GM10266 (cell line): Measurements from ENCODE around the gene TM2D3.
A peak's percentile ranks its signal among the peaks of the same experiment; 100 is the strongest.

Experiments used
- DNase-seq: peaks from one replicate; pipeline ENCODE4 v3.0.0; 2012; ENCODE audit errors: extremely low spot score
- CTCF ChIP-seq: IDR thresholded peaks from 2 replicates; pipeline ENCODE4 v1.5.1; 2012; ENCODE audit warnings: mild to moderate bottlenecking, low read depth; ENCODE audit not compliant: control insufficient read depth, insufficient read depth; ENCODE audit errors: missing control alignments

Gene TM2D3

GRCh38 chr15:101689901-101690300, 37.7 kb upstream of the TM2D3 start:
- no peak for DNase-seq
- no peak for TF ChIP-seq CTCF

- no peak for TF ChIP-seq CTCF
- no peak for DNase-seq
These were observed 34.5 kb upstream of the TM2D3 start for GRCh38 chr15:101686718-101687117.

GRCh38 chr15:101684877-101685276, 32.7 kb upstream of the TM2D3 start:
- DNase-seq, result no peak

GRCh38 chr15:101684384-101684783, 32.2 kb upstream of the TM2D3 start:
- TF ChIP-seq CTCF, result no peak
- no peak for DNase-seq

More at GRCh38 chr15:101684877-101685276, 32.7 kb upstream of the TM2D3 start:
- no peak for TF ChIP-seq CTCF

- no peak for DNase-seq
- TF ChIP-seq CTCF, result no peak
These were observed 27.6 kb upstream of the TM2D3 start for GRCh38 chr15:101679806-101680205.

GRCh38 chr15:101676921-101677329, 24.7 kb upstream of the TM2D3 start:
- no peak for TF ChIP-seq CTCF
- DNase-seq, result no peak

GRCh38 chr15:101675796-101676582, 23.8 kb upstream of the TM2D3 start:
- TF ChIP-seq CTCF, result no peak
- DNase-seq, result peak; percentile 44
